GM21528 (cell line): Measurements from ENCODE around the gene IGSF22.
A peak's percentile ranks its signal among the peaks of the same experiment; 100 is the strongest.

Experiments
- ATAC-seq: cut with Tn5 transposase; IDR thresholded peaks from one replicate; pipeline ENCODE4 v1.9.1; 2021; ENCODE audit warnings: mild to moderate bottlenecking, moderate library complexity; ENCODE audit not compliant: unreplicated experiment, low FRiP score

IGSF22 gene

GRCh38 chr11:18726040-18726439, at the start of gene IGSF22:
Gene IGSF22 (minus strand): TSS chr11:18726188. CDS start chr11:18724236, 1,952 bp downstream.
- ATAC-seq: no peak

GRCh38 chr11:18774801-18775200, 48.8 kb upstream of the IGSF22 start:
- no peak for ATAC-seq

- no peak for ATAC-seq
Observed at GRCh38 chr11:18773681-18774080, 47.7 kb upstream of the IGSF22 start.

- ATAC-seq: no peak
Observed at GRCh38 chr11:18773104-18773503, 47.1 kb upstream of the IGSF22 start.

- ATAC-seq: no peak
Observed at GRCh38 chr11:18772211-18772610, 46.2 kb upstream of the IGSF22 start.

GRCh38 chr11:18771266-18772035, 45.5 kb upstream of the IGSF22 start:
- ATAC-seq: no peak

- no peak for ATAC-seq
Observed at GRCh38 chr11:18770479-18771125, 44.6 kb upstream of the IGSF22 start.

- peak; percentile 61 for ATAC-seq
Observed at GRCh38 chr11:18769802-18770456, 43.9 kb upstream of the IGSF22 start.

GRCh38 chr11:18768978-18769377, 43.0 kb upstream of the IGSF22 start:
- no peak for ATAC-seq

GRCh38 chr11:18768472-18768901, 42.5 kb upstream of the IGSF22 start:
- ATAC-seq: peak; percentile 82

GRCh38 chr11:18766015-18766414, 40.0 kb upstream of the IGSF22 start:
- no peak for ATAC-seq

- no peak for ATAC-seq
Observed at GRCh38 chr11:18765554-18765953, 39.6 kb upstream of the IGSF22 start.

GRCh38 chr11:18761741-18762140, 35.8 kb upstream of the IGSF22 start:
- no peak for ATAC-seq

GRCh38 chr11:18761144-18761543, 35.2 kb upstream of the IGSF22 start:
- ATAC-seq: no peak

- ATAC-seq: no peak
Observed at GRCh38 chr11:18757811-18758210, 31.8 kb upstream of the IGSF22 start.

GRCh38 chr11:18756889-18757288, 30.9 kb upstream of the IGSF22 start:
- no peak for ATAC-seq

- ATAC-seq: no peak
Observed at GRCh38 chr11:18754308-18754707, 28.3 kb upstream of the IGSF22 start.

- no peak for ATAC-seq
Observed at GRCh38 chr11:18752502-18752901, 26.5 kb upstream of the IGSF22 start.

GRCh38 chr11:18750944-18751343, 25.0 kb upstream of the IGSF22 start:
- ATAC-seq: no peak

GRCh38 chr11:18749681-18750319, 23.8 kb upstream of the IGSF22 start:
- no peak for ATAC-seq

- no peak for ATAC-seq
Observed at GRCh38 chr11:18748766-18749365, 22.9 kb upstream of the IGSF22 start.
